Gastroesophageal sphincter (tissue), 4 donors: ENCODE measurements around the gene CXCR5. TPM values are rescaled to one million over a fixed set of nuclear protein-coding genes. Genes with fewer than 3 reads are reported as not detected.

Source experiments
- ATAC-seq: fragments of 150-250 bp; one replicate; pipeline ENCODE4 v1.9.1; 2016; ENCODE audit warnings: mild to moderate bottlenecking, moderate library complexity
- H3K27ac ChIP-seq, 4 donors: fragments of 200-600 bp; sonication (generic) in 3 of 4; 1 replicate in 3 of 4; 2 replicates in 1 of 4; pipeline ENCODE4 v1.5.1; 2016 to 2019
- H3K27me3 ChIP-seq: fragments of 200-600 bp; sonication (generic); one replicate; pipeline ENCODE4 v1.5.1; 2019
- H3K36me3 ChIP-seq, 2 donors: fragments of 200-600 bp; sonication (generic); one replicate each; pipeline ENCODE4 v1.5.1; 2019; ENCODE audit warnings: control low read depth in 1 of 2
- H3K4me1 ChIP-seq, 3 donors: fragments of 200-600 bp; sonication (generic); 1 replicate in 2 of 3; 2 replicates in 1 of 3; pipeline ENCODE4 v1.5.1; 2016 to 2019; ENCODE audit warnings: control low read depth in 2 of 3
- H3K4me3 ChIP-seq, 2 donors: fragments of 200-600 bp; sonication (generic); one replicate each; pipeline ENCODE4 v1.5.1; 2019; ENCODE audit warnings: mild to moderate bottlenecking in 1 of 2, moderate library complexity in 1 of 2
- H3K9me3 ChIP-seq, 3 donors: fragments of 200-600 bp; sonication (generic); one replicate each; pipeline ENCODE4 v1.5.1; 2017 to 2019; ENCODE audit warnings: control low read depth in 2 of 3
- CTCF ChIP-seq, 4 experiments: fragments of 200-600 bp in 2 of 4; fragments of 450-650 bp in 2 of 4; sonication (generic) in 1 of 4; IDR thresholded peaks; one replicate each; pipeline ENCODE4 v1.5.1; 2017 to 2019; ENCODE audit warnings: antibody characterized with exemption in 4 of 4, mild to moderate bottlenecking in 2 of 4, moderate library complexity in 2 of 4
- EP300 ChIP-seq: sonication (generic); formaldehyde crosslinking; IDR thresholded peaks from one replicate; pipeline ENCODE4 v1.6.1; 2017; ENCODE audit warnings: antibody characterized with exemption, mild to moderate bottlenecking
- POLR2A ChIP-seq, 2 donors: fragments of 450-650 bp; IDR thresholded peaks; one replicate each; pipeline ENCODE4 v1.6.1; 2017; ENCODE audit warnings: antibody characterized with exemption in 2 of 2, mild to moderate bottlenecking in 2 of 2, moderate library complexity in 1 of 2
- POLR2AphosphoS5 ChIP-seq: sonication (generic); formaldehyde crosslinking; IDR thresholded peaks from one replicate; pipeline ENCODE4 v1.6.1; 2017; ENCODE audit warnings: antibody characterized with exemption
- WGBS, 2 donors: methylation state at CpG; one replicate each; pipeline ENCODE4 v1.1.5; 2018; ENCODE audit warnings: low coverage in 1 of 2; 5-methylcytosine and 5-hydroxymethylcytosine counted together
- total RNA-seq, 4 donors: library from RNA; depleted of rRNA; stranded (reverse); fragments of >200 nt; gene quantifications; one replicate each; pipeline ENCODE4 v1.1.0, GENCODE V29; 2016

The CXCR5 gene
- total RNA-seq, 4 donors from 2014 or later, result 0.08 TPM; not detected in 3

GRCh38 chr11:118898400-118899295, 15.0 kb downstream of the CXCR5 start:
- 100% methylated on average over 1 of the region's 35 CpGs; no CpG with 5 or more reads in 1 of the 2 donors for WGBS, 2 donors
- Histone ChIP-seq H3K27ac (peak overlapping the region in 2 of 4 donors; percentile 45 to 47), H3K4me3 (no peak overlapping the region), H3K36me3 (peaks cover 0 to 94% of the 10 kb centered on the region in 2 donors), H3K9me3 (no peaks in the 10 kb centered on the region), H3K27me3 (no peaks in the 10 kb centered on the region), H3K4me1 (peaks cover 0 to 75% (median 0%) of the 10 kb centered on the region in 3 donors)
- no peak for ATAC-seq
- no peak for TF ChIP-seq POLR2A (IDR thresholded peaks at IDR 0.05)
- no peak for TF ChIP-seq CTCF (IDR thresholded peaks at IDR 0.05)
- no peak for TF ChIP-seq EP300
- TF ChIP-seq POLR2AphosphoS5, result no peak

GRCh38 chr11:118899296-118899688, 15.6 kb downstream of the CXCR5 start:
- Histone ChIP-seq H3K9me3 (no peaks in the 10 kb centered on the region), H3K36me3 (peaks cover 0 to 95% of the 10 kb centered on the region in 2 donors), H3K27me3 (no peaks in the 10 kb centered on the region), H3K4me3 (no peak overlapping the region), H3K27ac (peak overlapping the region in 3 of 4 donors; percentile 10 to 47 (median 45)), H3K4me1 (peaks cover 0 to 79% (median 0%) of the 10 kb centered on the region in 3 donors)
- TF ChIP-seq POLR2A (IDR thresholded peaks at IDR 0.05) (no peak), POLR2AphosphoS5 (no peak), CTCF (IDR thresholded peaks at IDR 0.05) (no peak), EP300 (no peak)
- no peak for ATAC-seq
- no CpG with 5 or more reads among the region's 6 CpGs for WGBS, 2 donors

- H3K4me1 ChIP-seq, result peaks cover 0 to 77% (median 0%) of the 10 kb centered on the region in 3 donors
- no peak overlapping the region for H3K4me3 ChIP-seq
- no peaks in the 10 kb centered on the region for H3K9me3 ChIP-seq
- peak overlapping the region in 3 of 4 donors; percentile 10 to 47 (median 45) for H3K27ac ChIP-seq
- TF ChIP-seq POLR2A (IDR thresholded peaks at IDR 0.05), result no peak
- TF ChIP-seq EP300, result no peak
- TF ChIP-seq CTCF (IDR thresholded peaks at IDR 0.05), result no peak
- TF ChIP-seq POLR2AphosphoS5, result no peak
- WGBS, 2 donors, result 83% methylated on average over 6 of the region's 21 CpGs; no CpG with 5 or more reads in 1 of the 2 donors
- no peak for ATAC-seq
- no peaks in the 10 kb centered on the region for H3K27me3 ChIP-seq
- H3K36me3 ChIP-seq, result peaks cover 0 to 95% of the 10 kb centered on the region in 2 donors
Measured at GRCh38 chr11:118899706-118900360, 16.1 kb downstream of the CXCR5 start.

GRCh38 chr11:118900535-118901384, 17.1 kb downstream of the CXCR5 start:
- no peak overlapping the region for H3K4me3 ChIP-seq
- TF ChIP-seq CTCF (IDR thresholded peaks at IDR 0.05) (no peak), POLR2A (IDR thresholded peaks at IDR 0.05) (no peak), POLR2AphosphoS5 (no peak), EP300 (no peak)
- H3K9me3 ChIP-seq, result no peaks in the 10 kb centered on the region
- no peaks in the 10 kb centered on the region for H3K27me3 ChIP-seq
- H3K4me1 ChIP-seq, result peaks cover 0 to 67% (median 0%) of the 10 kb centered on the region in 3 donors
- H3K27ac ChIP-seq, result peak overlapping the region in 2 of 4 donors; percentile 45 to 47
- ATAC-seq, result no peak
- peaks cover 0 to 96% of the 10 kb centered on the region in 2 donors for H3K36me3 ChIP-seq
- 80 to 94% methylated on average over 5 to 8 of the region's 29 CpGs for WGBS, 2 donors
